ENCODE measurements around the gene TAOK3. TPM values are rescaled to one million over a fixed set of nuclear protein-coding genes. Genes with fewer than 3 reads are reported as not detected.

Gene TAOK3
- polyA plus RNA-seq, 3 donors: 19.7 to 58.3 (median 44.8) TPM

DNA sequence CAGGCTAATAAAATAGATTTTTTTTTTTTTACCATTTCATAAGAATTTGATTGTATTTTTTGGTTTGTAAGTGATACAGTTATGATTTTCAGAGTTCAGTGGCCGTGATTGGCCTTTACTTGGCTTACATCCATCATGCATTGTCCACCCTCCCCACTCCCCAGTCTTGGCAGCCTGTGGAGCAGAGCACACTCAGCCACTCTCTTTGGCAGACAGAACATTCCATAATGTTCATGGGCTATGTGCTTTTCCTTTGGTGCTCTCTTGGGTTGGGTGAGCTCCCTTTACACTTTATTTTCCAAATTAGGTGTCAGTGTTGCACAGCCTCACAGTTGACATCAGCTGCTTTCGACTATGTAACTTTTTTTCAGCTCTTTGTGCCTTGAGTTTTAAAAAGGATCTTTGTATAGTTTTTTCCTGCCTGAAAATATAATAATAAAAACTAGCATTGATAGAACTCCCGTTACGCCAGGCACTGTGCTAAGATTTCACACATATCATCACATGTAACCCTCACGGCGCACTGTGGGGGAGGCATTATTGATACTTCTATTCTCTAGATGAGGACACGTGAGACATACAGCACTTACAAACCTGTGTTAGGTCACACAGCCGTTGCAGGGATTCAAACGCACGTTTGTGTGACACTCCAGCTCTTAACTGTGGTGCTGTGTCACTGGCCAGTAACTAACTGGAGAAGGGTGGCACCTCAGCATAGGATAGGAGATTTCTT lies 25.2 kb upstream of the TAOK3 start:
- Histone ChIP-seq H2AFZ (ENCODE audit: insufficient read depth, low read depth, low read length, poor library complexity, severe bottlenecking) (no peak overlapping the region), H3K9me3 (replicated peaks in 1 of 2; ENCODE audit: control insufficient read depth in 1 of 2, insufficient read depth in 1 of 2, low read length in 2 of 2) (no peaks in the 10 kb centered on the region), H3K4me2 (replicated peaks; ENCODE audit: extremely low read depth, low read length, poor library complexity, severe bottlenecking) (no peak overlapping the region), H3K27me3 (ENCODE audit: control insufficient read depth in 2 of 2, insufficient read depth in 2 of 2, low read length in 2 of 2) (no peaks in the 10 kb centered on the region), H3K4me3 (replicated peaks in 1 of 3; ENCODE audit: low read depth in 2 of 3, low read length in 3 of 3) (no peak overlapping the region), H3K79me2 (ENCODE audit: insufficient read depth, low read length) (no peaks in the 10 kb centered on the region), H3K27ac (ENCODE audit: low read depth in 1 of 2, low read length in 2 of 2) (no peak overlapping the region), H3K4me1 (ENCODE audit: control insufficient read depth in 1 of 2, insufficient read depth in 2 of 2, low read length in 2 of 2) (no peaks in the 10 kb centered on the region), H3K9ac (ENCODE audit: insufficient read depth, low read length, poor library complexity, severe bottlenecking) (no peak overlapping the region), H4K20me1 (ENCODE audit: insufficient read depth, low read length) (no peaks in the 10 kb centered on the region), H3K36me3 (replicated peaks in 1 of 2; ENCODE audit: control insufficient read depth in 1 of 2, insufficient read depth in 2 of 2, low read length in 2 of 2) (peaks cover 75 to 97% of the 10 kb centered on the region in 2 donors)
- TF ChIP-seq, protein P1, sequence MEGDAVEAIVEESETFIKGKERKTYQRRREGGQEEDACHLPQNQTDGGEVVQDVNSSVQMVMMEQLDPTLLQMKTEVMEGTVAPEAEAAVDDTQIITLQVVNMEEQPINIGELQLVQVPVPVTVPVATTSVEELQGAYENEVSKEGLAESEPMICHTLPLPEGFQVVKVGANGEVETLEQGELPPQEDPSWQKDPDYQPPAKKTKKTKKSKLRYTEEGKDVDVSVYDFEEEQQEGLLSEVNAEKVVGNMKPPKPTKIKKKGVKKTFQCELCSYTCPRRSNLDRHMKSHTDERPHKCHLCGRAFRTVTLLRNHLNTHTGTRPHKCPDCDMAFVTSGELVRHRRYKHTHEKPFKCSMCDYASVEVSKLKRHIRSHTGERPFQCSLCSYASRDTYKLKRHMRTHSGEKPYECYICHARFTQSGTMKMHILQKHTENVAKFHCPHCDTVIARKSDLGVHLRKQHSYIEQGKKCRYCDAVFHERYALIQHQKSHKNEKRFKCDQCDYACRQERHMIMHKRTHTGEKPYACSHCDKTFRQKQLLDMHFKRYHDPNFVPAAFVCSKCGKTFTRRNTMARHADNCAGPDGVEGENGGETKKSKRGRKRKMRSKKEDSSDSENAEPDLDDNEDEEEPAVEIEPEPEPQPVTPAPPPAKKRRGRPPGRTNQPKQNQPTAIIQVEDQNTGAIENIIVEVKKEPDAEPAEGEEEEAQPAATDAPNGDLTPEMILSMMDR (IDR thresholded peaks at IDR 0.05): no peak
- Mint-ChIP-seq H3K9me3 (no peaks in the 10 kb centered on the region), H3K27me3 (ENCODE audit: low read depth in 3 of 3) (no peaks in the 10 kb centered on the region), H3K4me3 (no peak overlapping the region), H3K36me3 (peaks cover 76 to 96% of the 10 kb centered on the region in 2 donors), H3K27ac (no peak overlapping the region), H3K4me1 (peaks cover 5% of the 10 kb centered on the region)
- WGBS (ENCODE audit: insufficient coverage): no CpG with 5 or more reads among the region's 10 CpGs
- intact Hi-C loops (cut with micrococcal nuclease): no loop called here
- DNase-seq: no peak

DNA sequence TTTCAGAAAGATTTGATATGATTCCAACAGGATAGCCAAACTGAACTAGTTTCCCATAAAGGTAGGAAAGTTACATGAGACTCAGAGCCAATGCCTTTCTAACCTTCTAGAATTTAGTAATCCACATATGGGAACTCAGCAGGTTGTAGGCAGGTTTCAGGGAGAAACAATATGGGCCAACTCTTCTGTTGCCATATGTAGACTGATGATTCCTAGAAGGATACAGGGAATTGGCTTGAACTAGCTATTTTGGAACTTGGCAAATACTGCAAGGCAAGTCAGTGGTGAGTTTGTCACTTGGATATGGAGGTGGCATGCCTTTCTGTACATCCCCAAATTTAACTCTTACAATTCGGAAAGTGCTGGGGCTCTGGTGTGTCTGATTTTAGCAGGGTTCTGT lies 19.1 kb upstream of the TAOK3 start:
- Mint-ChIP-seq H3K36me3 (peaks cover 81 to 98% of the 10 kb centered on the region in 2 donors), H3K27ac (no peak overlapping the region)
- WGBS (ENCODE audit: insufficient coverage): no CpG with 5 or more reads among the region's 1 CpG

More for the DNA sequence above, 19.1 kb upstream of the TAOK3 start:
- Histone ChIP-seq H2AFZ (ENCODE audit: insufficient read depth, low read depth, low read length, poor library complexity, severe bottlenecking) (no peak overlapping the region), H3K36me3 (replicated peaks in 1 of 2; ENCODE audit: control insufficient read depth in 1 of 2, insufficient read depth in 2 of 2, low read length in 2 of 2) (peaks cover 83 to 97% of the 10 kb centered on the region in 2 donors), H3K4me1 (ENCODE audit: control insufficient read depth in 1 of 2, insufficient read depth in 2 of 2, low read length in 2 of 2) (no peaks in the 10 kb centered on the region), H3K4me2 (replicated peaks; ENCODE audit: extremely low read depth, low read length, poor library complexity, severe bottlenecking) (no peak overlapping the region), H3K4me3 (replicated peaks in 1 of 3; ENCODE audit: low read depth in 2 of 3, low read length in 3 of 3) (no peak overlapping the region), H3K9me3 (replicated peaks in 1 of 2; ENCODE audit: control insufficient read depth in 1 of 2, insufficient read depth in 1 of 2, low read length in 2 of 2) (no peaks in the 10 kb centered on the region), H3K27me3 (ENCODE audit: control insufficient read depth in 2 of 2, insufficient read depth in 2 of 2, low read length in 2 of 2) (no peaks in the 10 kb centered on the region), H4K20me1 (ENCODE audit: insufficient read depth, low read length) (no peaks in the 10 kb centered on the region), H3K27ac (ENCODE audit: low read depth in 1 of 2, low read length in 2 of 2) (no peak overlapping the region), H3K79me2 (ENCODE audit: insufficient read depth, low read length) (no peaks in the 10 kb centered on the region), H3K9ac (ENCODE audit: insufficient read depth, low read length, poor library complexity, severe bottlenecking) (no peak overlapping the region)
- TF ChIP-seq, protein P1 (IDR thresholded peaks at IDR 0.05): no peak
- H3K4me1 Mint-ChIP-seq: no peaks in the 10 kb centered on the region
- no peak for DNase-seq
- intact Hi-C loops (cut with micrococcal nuclease): no loop called here
- no peak overlapping the region for H3K4me3 Mint-ChIP-seq
- no peaks in the 10 kb centered on the region for H3K9me3 Mint-ChIP-seq
- no peaks in the 10 kb centered on the region for H3K27me3 Mint-ChIP-seq (ENCODE audit: low read depth in 3 of 3)

Measured in CD14-positive monocyte (primary cell).